ENCODE measurements around the gene NFIB. TPM values are rescaled to one million over a fixed set of nuclear protein-coding genes. Genes with fewer than 3 reads are reported as not detected.

The NFIB gene
- polyA plus RNA-seq, 2 of the 4 experiments (the other 2 are of a cell fraction) = 10.7 to 21.7 TPM

DNA sequence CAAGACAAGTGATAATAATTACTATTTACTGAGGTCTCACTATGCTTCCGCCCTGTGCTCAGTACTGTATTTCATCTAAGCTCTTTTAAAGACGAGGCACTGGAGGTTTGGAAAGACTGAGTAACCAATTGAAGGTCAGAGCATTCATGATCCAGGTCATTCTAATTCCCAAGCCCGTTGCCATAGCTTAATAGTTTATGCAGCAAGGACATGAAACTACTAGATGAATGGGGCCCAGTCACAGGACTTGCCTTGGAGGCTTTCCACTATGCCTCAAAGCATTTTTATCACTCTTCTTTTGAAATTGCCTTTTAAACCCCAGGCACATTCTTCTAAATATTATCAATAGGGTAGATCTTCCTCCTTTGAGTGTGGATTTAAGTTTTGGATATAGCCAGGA, 17.2 kb upstream of the NFIB start:
- ATAC-seq = no peak
- H3K4me1 ChIP-seq = peaks cover 12% of the 10 kb centered on the region
- no peak overlapping the region for H3K4me2 ChIP-seq
- DNase-seq (ENCODE audit: low read depth in 1 of 2, low spot score in 1 of 2) = no peak
- ChIA-PET POLR2A (no interaction called here), CTCF (interaction anchor here (0.9 to 2.5 kb wide), 4 partner anchors 9 to 103 kb away, joined by 3 to 6 read pairs (median 4); no protein-coding TSS in a partner anchor)
- FAIRE-seq = no peak
- 73% methylated on average over 3 of the region's 3 CpGs for WGBS (ENCODE audit: missing lambda C conversion rate)
- no peak overlapping the region for H3K4me3 ChIP-seq
- H3K9me3 ChIP-seq = no peaks in the 10 kb centered on the region
- H3K27ac ChIP-seq = no peak overlapping the region
- TF ChIP-seq TFCP2L1 (CRISPR knock-in tag; IDR thresholded peaks at IDR 0.05) (no peak), SMC3 (IDR thresholded peaks at IDR 0.05) (no peak), MAZ (IDR thresholded peaks at IDR 0.05; ENCODE audit: borderline replicate concordance, low read depth, low read length) (no peak), PHF8 (IDR thresholded peaks at IDR 0.05; ENCODE audit: borderline replicate concordance, low read depth) (no peak), CHD4 (IDR thresholded peaks at IDR 0.05; ENCODE audit: borderline replicate concordance) (no peak), EP300 (IDR thresholded peaks at IDR 0.05) (no peak), CEBPB (IDR thresholded peaks at IDR 0.05) (no peak), CBX8 (IDR thresholded peaks at IDR 0.05) (no peak), RCOR1 (IDR thresholded peaks at IDR 0.05; ENCODE audit: low read depth, low read length) (no peak), HOXA7 (CRISPR knock-in tag; IDR thresholded peaks at IDR 0.05) (no peak)
- TF ChIP-seq, protein P1, sequence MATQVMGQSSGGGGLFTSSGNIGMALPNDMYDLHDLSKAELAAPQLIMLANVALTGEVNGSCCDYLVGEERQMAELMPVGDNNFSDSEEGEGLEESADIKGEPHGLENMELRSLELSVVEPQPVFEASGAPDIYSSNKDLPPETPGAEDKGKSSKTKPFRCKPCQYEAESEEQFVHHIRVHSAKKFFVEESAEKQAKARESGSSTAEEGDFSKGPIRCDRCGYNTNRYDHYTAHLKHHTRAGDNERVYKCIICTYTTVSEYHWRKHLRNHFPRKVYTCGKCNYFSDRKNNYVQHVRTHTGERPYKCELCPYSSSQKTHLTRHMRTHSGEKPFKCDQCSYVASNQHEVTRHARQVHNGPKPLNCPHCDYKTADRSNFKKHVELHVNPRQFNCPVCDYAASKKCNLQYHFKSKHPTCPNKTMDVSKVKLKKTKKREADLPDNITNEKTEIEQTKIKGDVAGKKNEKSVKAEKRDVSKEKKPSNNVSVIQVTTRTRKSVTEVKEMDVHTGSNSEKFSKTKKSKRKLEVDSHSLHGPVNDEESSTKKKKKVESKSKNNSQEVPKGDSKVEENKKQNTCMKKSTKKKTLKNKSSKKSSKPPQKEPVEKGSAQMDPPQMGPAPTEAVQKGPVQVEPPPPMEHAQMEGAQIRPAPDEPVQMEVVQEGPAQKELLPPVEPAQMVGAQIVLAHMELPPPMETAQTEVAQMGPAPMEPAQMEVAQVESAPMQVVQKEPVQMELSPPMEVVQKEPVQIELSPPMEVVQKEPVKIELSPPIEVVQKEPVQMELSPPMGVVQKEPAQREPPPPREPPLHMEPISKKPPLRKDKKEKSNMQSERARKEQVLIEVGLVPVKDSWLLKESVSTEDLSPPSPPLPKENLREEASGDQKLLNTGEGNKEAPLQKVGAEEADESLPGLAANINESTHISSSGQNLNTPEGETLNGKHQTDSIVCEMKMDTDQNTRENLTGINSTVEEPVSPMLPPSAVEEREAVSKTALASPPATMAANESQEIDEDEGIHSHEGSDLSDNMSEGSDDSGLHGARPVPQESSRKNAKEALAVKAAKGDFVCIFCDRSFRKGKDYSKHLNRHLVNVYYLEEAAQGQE (IDR thresholded peaks at IDR 0.05) = no peak
- TF ChIP-seq, protein P2, sequence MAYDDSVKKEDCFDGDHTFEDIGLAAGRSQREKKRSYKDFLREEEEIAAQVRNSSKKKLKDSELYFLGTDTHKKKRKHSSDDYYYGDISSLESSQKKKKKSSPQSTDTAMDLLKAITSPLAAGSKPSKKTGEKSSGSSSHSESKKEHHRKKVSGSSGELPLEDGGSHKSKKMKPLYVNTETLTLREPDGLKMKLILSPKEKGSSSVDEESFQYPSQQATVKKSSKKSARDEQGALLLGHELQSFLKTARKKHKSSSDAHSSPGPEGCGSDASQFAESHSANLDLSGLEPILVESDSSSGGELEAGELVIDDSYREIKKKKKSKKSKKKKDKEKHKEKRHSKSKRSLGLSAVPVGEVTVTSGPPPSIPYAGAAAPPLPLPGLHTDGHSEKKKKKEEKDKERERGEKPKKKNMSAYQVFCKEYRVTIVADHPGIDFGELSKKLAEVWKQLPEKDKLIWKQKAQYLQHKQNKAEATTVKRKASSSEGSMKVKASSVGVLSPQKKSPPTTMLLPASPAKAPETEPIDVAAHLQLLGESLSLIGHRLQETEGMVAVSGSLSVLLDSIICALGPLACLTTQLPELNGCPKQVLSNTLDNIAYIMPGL (CRISPR knock-in tag; IDR thresholded peaks at IDR 0.05; ENCODE audit: borderline replicate concordance) = no peak
- TF ChIP-seq, protein P3, sequence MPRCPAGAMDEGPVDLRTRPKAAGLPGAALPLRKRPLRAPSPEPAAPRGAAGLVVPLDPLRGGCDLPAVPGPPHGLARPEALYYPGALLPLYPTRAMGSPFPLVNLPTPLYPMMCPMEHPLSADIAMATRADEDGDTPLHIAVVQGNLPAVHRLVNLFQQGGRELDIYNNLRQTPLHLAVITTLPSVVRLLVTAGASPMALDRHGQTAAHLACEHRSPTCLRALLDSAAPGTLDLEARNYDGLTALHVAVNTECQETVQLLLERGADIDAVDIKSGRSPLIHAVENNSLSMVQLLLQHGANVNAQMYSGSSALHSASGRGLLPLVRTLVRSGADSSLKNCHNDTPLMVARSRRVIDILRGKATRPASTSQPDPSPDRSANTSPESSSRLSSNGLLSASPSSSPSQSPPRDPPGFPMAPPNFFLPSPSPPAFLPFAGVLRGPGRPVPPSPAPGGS (IDR thresholded peaks at IDR 0.05) = no peak
- TF ChIP-seq, protein P4, sequence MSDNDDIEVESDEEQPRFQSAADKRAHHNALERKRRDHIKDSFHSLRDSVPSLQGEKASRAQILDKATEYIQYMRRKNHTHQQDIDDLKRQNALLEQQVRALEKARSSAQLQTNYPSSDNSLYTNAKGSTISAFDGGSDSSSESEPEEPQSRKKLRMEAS (IDR thresholded peaks at IDR 0.05) = no peak

DNA sequence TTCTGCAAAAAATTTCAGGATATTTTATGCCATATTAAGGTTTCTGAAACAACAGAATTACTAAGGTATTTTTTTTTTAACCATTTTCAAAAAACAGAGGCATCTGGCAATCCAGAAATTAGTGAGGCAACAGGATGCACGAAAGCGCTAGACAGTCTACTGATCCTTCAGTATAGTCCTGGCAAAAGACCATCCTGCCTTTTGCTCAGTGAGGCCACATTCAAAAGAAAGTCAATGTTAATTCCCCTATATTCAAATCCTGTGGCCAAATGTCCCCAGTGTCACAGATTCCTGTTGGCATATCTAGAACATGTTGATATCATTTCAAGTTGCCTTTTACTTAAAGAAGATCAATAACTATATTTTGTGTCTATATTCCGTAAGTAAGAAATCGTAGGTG, 13.1 kb upstream of the NFIB start:
- CTCF ChIA-PET = interaction anchor here (1.4 to 2.3 kb wide), 3 partner anchors 20 to 26 kb away, joined by 4 to 11 read pairs (median 5); no protein-coding TSS in a partner anchor
- no peak for ATAC-seq

More for the DNA sequence above, 13.1 kb upstream of the NFIB start:
- TF ChIP-seq HEYL (CRISPR knock-in tag; IDR thresholded peaks at IDR 0.05) (no peak), SREBF2 (IDR thresholded peaks at IDR 0.05) (no peak), TP53 (CRISPR knock-in tag; IDR thresholded peaks at IDR 0.05) (no peak)
- TF ChIP-seq, protein P5, sequence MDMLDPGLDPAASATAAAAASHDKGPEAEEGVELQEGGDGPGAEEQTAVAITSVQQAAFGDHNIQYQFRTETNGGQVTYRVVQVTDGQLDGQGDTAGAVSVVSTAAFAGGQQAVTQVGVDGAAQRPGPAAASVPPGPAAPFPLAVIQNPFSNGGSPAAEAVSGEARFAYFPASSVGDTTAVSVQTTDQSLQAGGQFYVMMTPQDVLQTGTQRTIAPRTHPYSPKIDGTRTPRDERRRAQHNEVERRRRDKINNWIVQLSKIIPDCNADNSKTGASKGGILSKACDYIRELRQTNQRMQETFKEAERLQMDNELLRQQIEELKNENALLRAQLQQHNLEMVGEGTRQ (IDR thresholded peaks at IDR 0.05) = no peak
- TF ChIP-seq, protein P6, sequence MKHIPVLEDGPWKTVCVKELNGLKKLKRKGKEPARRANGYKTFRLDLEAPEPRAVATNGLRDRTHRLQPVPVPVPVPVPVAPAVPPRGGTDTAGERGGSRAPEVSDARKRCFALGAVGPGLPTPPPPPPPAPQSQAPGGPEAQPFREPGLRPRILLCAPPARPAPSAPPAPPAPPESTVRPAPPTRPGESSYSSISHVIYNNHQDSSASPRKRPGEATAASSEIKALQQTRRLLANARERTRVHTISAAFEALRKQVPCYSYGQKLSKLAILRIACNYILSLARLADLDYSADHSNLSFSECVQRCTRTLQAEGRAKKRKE (CRISPR knock-in tag; IDR thresholded peaks at IDR 0.05; ENCODE audit: low read depth) = no peak
- no peak overlapping the region for H3K4me3 ChIP-seq
- FAIRE-seq (no peak), DNase-seq (ENCODE audit: low read depth in 1 of 2, low spot score in 1 of 2) (no peak)
- 91% methylated on average over 4 of the region's 4 CpGs for WGBS (ENCODE audit: missing lambda C conversion rate)
- no peaks in the 10 kb centered on the region for H3K9me3 ChIP-seq
- POLR2A ChIA-PET = interaction anchor here (0.6 to 1.2 kb wide), 4 partner anchors 11 to 1022 kb away, joined by 4 to 6 read pairs (median 6); no protein-coding TSS in a partner anchor
- peaks cover 27% of the 10 kb centered on the region for H3K4me1 ChIP-seq
- peak overlapping the region; percentile 43; the same call in 2 of the 3 replicates for H3K4me2 ChIP-seq
- peak overlapping the region; percentile 0 to 41; a peak in 2 of 6 replicates for H3K27ac ChIP-seq

Data from A549 (cell line).